HEK293 (cell line): ENCODE results near the gene CTPS1.

Experiments used
- CTCF ChIA-PET: fragments of 350-600 bp; formaldehyde crosslinking; extraction: SDS; loops from one replicate; lab custom pipeline; 2021; ENCODE audit warnings: antibody characterized with exemption; lab: Yijun Ruan, JAX
- POLR2A ChIA-PET: fragments of 300-600 bp; formaldehyde crosslinking; extraction: SDS; loops from one replicate; lab custom pipeline; 2020; ENCODE audit warnings: antibody characterized with exemption, inconsistent platforms; lab: Yijun Ruan, JAX
- H3K27ac ChIP-seq: fragments of 200-500 bp; sonication (Bioruptor generic); 2 replicates; pipeline ENCODE4 v1.5.1; 2014; ENCODE audit warnings: low read depth, low read length, control low read depth, inconsistent platforms; ENCODE audit errors: extremely low read depth
- H3K36me3 ChIP-seq, 2 experiments: fragments of 200-500 bp in 1 of 2; sonication (Bioruptor generic) in 1 of 2; 1 replicate in 1 of 2; 2 replicates in 1 of 2; pipeline ENCODE4 v1.5.1; 2014 to 2017; ENCODE audit warnings: inconsistent platforms in 2 of 2, low read length in 2 of 2; ENCODE audit not compliant: control insufficient read depth in 2 of 2, insufficient read depth in 1 of 2
- H3K4me1 ChIP-seq: fragments of 200-500 bp; sonication (Bioruptor generic); 2 replicates; pipeline ENCODE4 v1.5.1; 2014; ENCODE audit warnings: mild to moderate bottlenecking, low read length, inconsistent platforms; ENCODE audit not compliant: control insufficient read depth, insufficient read depth
- H3K4me3 ChIP-seq: 2 replicates; pipeline ENCODE4 v1.5.1; 2011; ENCODE audit warnings: low read depth, mild to moderate bottlenecking, control low read depth, low read length, moderate library complexity
- H3K9me3 ChIP-seq: fragments of 200-500 bp; sonication (Bioruptor generic); 2 replicates; pipeline ENCODE4 v1.5.1; 2014; ENCODE audit warnings: low read depth, low read length, inconsistent platforms; ENCODE audit not compliant: control insufficient read depth, insufficient read depth
- BCL11A ChIP-seq: fragments of 450-650 bp; formaldehyde crosslinking; IDR thresholded peaks from 2 replicates; pipeline ENCODE4 v1.5.1; 2016; ENCODE audit warnings: low read depth, missing biosample characterization, missing genetic modification characterization
- HIC1 ChIP-seq: fragments of 450-650 bp; formaldehyde crosslinking; IDR thresholded peaks from 2 replicates; pipeline ENCODE4 v1.5.1; 2016; ENCODE audit warnings: missing biosample characterization, missing genetic modification characterization
- HOXC10 ChIP-seq: sonication (generic); formaldehyde crosslinking; IDR thresholded peaks from 2 replicates; pipeline ENCODE4 v1.8.1; 2023; ENCODE audit warnings: mild to moderate bottlenecking, missing genetic modification reagents
- ZFP41 ChIP-seq: fragments of 450-650 bp; formaldehyde crosslinking; IDR thresholded peaks from 2 replicates; pipeline ENCODE4 v1.5.1; 2016; ENCODE audit warnings: missing biosample characterization, missing genetic modification characterization, borderline replicate concordance
- ZFP69B ChIP-seq: fragments of 450-650 bp; formaldehyde crosslinking; IDR thresholded peaks from 2 replicates; pipeline ENCODE4 v1.5.1; 2016; ENCODE audit warnings: missing biosample characterization, missing genetic modification characterization
- ZNF138 ChIP-seq: fragments of 450-650 bp; formaldehyde crosslinking; IDR thresholded peaks from 2 replicates; pipeline ENCODE4 v1.5.1; 2016; ENCODE audit warnings: missing biosample characterization, missing genetic modification characterization, borderline replicate concordance
- ZNF248 ChIP-seq: fragments of 450-650 bp; formaldehyde crosslinking; IDR thresholded peaks from 2 replicates; pipeline ENCODE4 v1.5.1; 2017; ENCODE audit warnings: missing biosample characterization, missing genetic modification characterization
- ZNF280C ChIP-seq: fragments of 450-650 bp; formaldehyde crosslinking; IDR thresholded peaks from 2 replicates; pipeline ENCODE4 v1.5.1; 2016; ENCODE audit warnings: missing biosample characterization, missing genetic modification characterization
- ZNF302 ChIP-seq: fragments of 450-650 bp; formaldehyde crosslinking; IDR thresholded peaks from 2 replicates; pipeline ENCODE4 v1.5.1; 2016; ENCODE audit warnings: missing biosample characterization, missing genetic modification characterization, low read depth
- ZNF311 ChIP-seq: fragments of 450-650 bp; formaldehyde crosslinking; IDR thresholded peaks from 2 replicates; pipeline ENCODE4 v1.5.1; 2017; ENCODE audit warnings: missing biosample characterization, missing genetic modification characterization, borderline replicate concordance
- ZNF473 ChIP-seq: fragments of 450-650 bp; formaldehyde crosslinking; IDR thresholded peaks from 2 replicates; pipeline ENCODE4 v1.5.1; 2017; ENCODE audit warnings: missing biosample characterization, missing genetic modification characterization
- ZNF501 ChIP-seq: fragments of 450-650 bp; formaldehyde crosslinking; IDR thresholded peaks from 2 replicates; pipeline ENCODE4 v1.5.1; 2016; ENCODE audit warnings: missing biosample characterization, missing genetic modification characterization
- ZNF530 ChIP-seq: fragments of 450-650 bp; formaldehyde crosslinking; IDR thresholded peaks from 2 replicates; pipeline ENCODE4 v1.5.1; 2016; ENCODE audit warnings: low read depth, missing biosample characterization, missing genetic modification characterization
- ZNF549 ChIP-seq: fragments of 450-650 bp; IDR thresholded peaks from 2 replicates; pipeline ENCODE4 v1.5.1; 2018; ENCODE audit warnings: missing biosample characterization, missing genetic modification characterization, mild to moderate bottlenecking, inconsistent platforms, moderate library complexity
- ZNF555 ChIP-seq: fragments of 450-650 bp; formaldehyde crosslinking; conservative IDR thresholded peaks from 2 replicates; pipeline ENCODE4 v1.5.1; 2017; ENCODE audit warnings: missing biosample characterization, mild to moderate bottlenecking, missing genetic modification characterization, inconsistent platforms
- ZNF571 ChIP-seq: fragments of 450-650 bp; formaldehyde crosslinking; IDR thresholded peaks from 2 replicates; pipeline ENCODE4 v1.5.0; 2017; ENCODE audit warnings: missing biosample characterization, missing genetic modification characterization
- ZNF747 ChIP-seq: fragments of 450-650 bp; formaldehyde crosslinking; IDR thresholded peaks from 2 replicates; pipeline ENCODE4 v1.5.1; 2016; ENCODE audit warnings: missing biosample characterization, missing genetic modification characterization
- ZNF777 ChIP-seq: fragments of 450-650 bp; formaldehyde crosslinking; IDR thresholded peaks from 2 replicates; pipeline ENCODE4 v1.5.1; 2017; ENCODE audit warnings: missing biosample characterization, missing genetic modification characterization, borderline replicate concordance
- ZNF785 ChIP-seq: fragments of 450-650 bp; formaldehyde crosslinking; IDR thresholded peaks from 2 replicates; pipeline ENCODE4 v1.5.1; 2016; ENCODE audit warnings: missing biosample characterization, missing genetic modification characterization
- TF ChIP-seq, protein P1 (sequence below): fragments of 450-650 bp; formaldehyde crosslinking; IDR thresholded peaks from 2 replicates; pipeline ENCODE4 v1.5.1; 2017; ENCODE audit warnings: missing biosample characterization, missing genetic modification characterization
- TF ChIP-seq, protein P2 (sequence below): fragments of 450-650 bp; formaldehyde crosslinking; IDR thresholded peaks from 2 replicates; pipeline ENCODE4 v1.5.1; 2016; ENCODE audit warnings: missing biosample characterization, missing genetic modification characterization

Gene CTPS1

GRCh38 chr1:41003640-41004220 is 24.2 kb downstream of the CTPS1 start (continued):
- no peak for TF ChIP-seq ZNF311 (tag by site-specific recombination)
- no peak for TF ChIP-seq BCL11A (tag by site-specific recombination)
- TF ChIP-seq ZNF785 (tag by site-specific recombination), result no peak
- TF ChIP-seq ZNF473, result no peak
- TF ChIP-seq, protein P1, sequence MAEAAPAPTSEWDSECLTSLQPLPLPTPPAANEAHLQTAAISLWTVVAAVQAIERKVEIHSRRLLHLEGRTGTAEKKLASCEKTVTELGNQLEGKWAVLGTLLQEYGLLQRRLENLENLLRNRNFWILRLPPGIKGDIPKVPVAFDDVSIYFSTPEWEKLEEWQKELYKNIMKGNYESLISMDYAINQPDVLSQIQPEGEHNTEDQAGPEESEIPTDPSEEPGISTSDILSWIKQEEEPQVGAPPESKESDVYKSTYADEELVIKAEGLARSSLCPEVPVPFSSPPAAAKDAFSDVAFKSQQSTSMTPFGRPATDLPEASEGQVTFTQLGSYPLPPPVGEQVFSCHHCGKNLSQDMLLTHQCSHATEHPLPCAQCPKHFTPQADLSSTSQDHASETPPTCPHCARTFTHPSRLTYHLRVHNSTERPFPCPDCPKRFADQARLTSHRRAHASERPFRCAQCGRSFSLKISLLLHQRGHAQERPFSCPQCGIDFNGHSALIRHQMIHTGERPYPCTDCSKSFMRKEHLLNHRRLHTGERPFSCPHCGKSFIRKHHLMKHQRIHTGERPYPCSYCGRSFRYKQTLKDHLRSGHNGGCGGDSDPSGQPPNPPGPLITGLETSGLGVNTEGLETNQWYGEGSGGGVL, result no peak

GRCh38 chr1:41005876-41006275 is 26.4 kb downstream of the CTPS1 start:
- TF ChIP-seq ZNF555 (tag by site-specific recombination) (no peak), ZFP41 (no peak), ZNF280C (tag by site-specific recombination) (no peak), HIC1 (tag by site-specific recombination) (no peak), ZNF571 (tag by site-specific recombination) (no peak), ZNF747 (no peak), ZNF138 (tag by site-specific recombination) (no peak)
- ChIA-PET CTCF (no interaction called here), POLR2A (interaction anchor here (0.9 kb wide), 1 partner anchor 16 kb away, joined by 3 read pairs; the partner anchor contains the start of gene SLFNL1)
- Histone ChIP-seq H3K36me3 (peaks cover 24 to 100% of the 10 kb centered on the region in 2 experiments), H3K9me3 (no peaks in the 10 kb centered on the region), H3K4me3 (no peak overlapping the region), H3K27ac (no peak overlapping the region), H3K4me1 (peaks cover 7% of the 10 kb centered on the region)

DNA sequence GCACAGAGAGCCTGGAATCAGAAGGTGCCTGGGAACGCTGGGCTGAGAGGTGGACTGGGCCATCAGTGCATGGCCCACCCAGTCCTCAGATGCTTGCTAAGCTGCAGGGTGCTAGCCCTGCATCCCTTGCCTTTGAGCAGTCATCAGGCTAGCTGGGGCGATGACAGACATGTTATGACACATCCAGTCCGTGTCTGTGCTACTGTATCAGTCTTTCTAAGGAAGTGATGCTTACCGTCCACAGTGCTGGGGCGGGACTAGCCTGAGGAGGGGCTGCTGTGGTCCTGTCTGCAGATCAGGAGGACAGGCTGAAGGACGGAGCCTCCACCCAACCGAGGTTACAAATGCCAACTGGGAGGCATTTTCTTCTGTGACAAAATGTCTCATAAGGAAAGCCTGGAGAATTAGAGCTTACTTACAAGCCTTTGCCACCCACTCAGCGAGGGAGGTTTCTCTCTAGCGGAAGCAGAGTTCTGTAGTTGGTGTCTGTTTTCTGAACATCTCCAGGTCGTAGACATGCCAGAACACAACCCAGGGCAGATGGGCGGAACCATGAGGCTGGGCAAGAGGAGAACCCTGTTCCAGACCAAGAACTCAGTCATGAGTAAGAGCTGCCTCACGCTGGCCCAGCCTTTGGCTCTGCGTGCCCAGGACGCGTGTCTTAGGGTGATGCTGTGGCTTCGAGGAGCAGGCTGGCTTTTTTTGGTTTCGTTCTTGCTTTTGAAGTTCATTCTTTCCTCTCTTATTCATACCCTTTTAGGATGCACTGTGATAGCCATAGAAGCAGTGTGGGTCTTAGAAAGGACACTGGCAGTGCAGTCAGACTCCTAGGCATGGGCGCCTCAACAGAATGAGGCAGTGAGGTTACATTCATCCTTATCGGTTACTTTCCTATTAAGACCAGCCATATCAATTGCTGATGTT is 27.7 kb downstream of the CTPS1 start:
- H3K36me3 ChIP-seq, result peaks cover 28 to 100% of the 10 kb centered on the region in 2 experiments
- peaks cover 7% of the 10 kb centered on the region for H3K4me1 ChIP-seq
- CTCF ChIA-PET, result no interaction called here
- no peaks in the 10 kb centered on the region for H3K9me3 ChIP-seq
- POLR2A ChIA-PET, result interaction anchor here (0.6 kb wide), 1 partner anchor 360 kb away, joined by 3 read pairs; no protein-coding TSS in a partner anchor
- H3K4me3 ChIP-seq, result no peak overlapping the region
- H3K27ac ChIP-seq, result no peak overlapping the region
- no peak for TF ChIP-seq ZNF501
- no peak for TF ChIP-seq ZNF302 (tag by site-specific recombination)
- TF ChIP-seq HOXC10 (CRISPR knock-in tag), result no peak
- TF ChIP-seq, protein P2, sequence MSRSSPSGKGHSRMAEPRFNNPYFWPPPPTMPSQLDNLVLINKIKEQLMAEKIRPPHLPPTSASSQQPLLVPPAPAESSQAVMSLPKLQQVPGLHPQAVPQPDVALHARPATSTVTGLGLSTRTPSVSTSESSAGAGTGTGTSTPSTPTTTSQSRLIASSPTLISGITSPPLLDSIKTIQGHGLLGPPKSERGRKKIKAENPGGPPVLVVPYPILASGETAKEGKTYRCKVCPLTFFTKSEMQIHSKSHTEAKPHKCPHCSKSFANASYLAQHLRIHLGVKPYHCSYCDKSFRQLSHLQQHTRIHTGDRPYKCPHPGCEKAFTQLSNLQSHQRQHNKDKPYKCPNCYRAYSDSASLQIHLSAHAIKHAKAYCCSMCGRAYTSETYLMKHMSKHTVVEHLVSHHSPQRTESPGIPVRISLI (tag by site-specific recombination), result no peak
- no peak for TF ChIP-seq ZNF777
- no peak for TF ChIP-seq ZFP69B (tag by site-specific recombination)
- no peak for TF ChIP-seq ZNF549 (tag by site-specific recombination)
- no peak for TF ChIP-seq ZNF530
- TF ChIP-seq ZNF248 (tag by site-specific recombination), result no peak
- TF ChIP-seq, all 188 proteins: peak for 0
